ENCODE results near the gene CD244. TPM values are rescaled to one million over a fixed set of nuclear protein-coding genes. Genes with fewer than 3 reads are reported as not detected.

CD244 gene
- total RNA-seq, 1 experiment from 2014 or later = not detected

- no peak overlapping the region for H3K27ac ChIP-seq
- no peak overlapping the region for H2AFZ ChIP-seq
- ChIA-PET POLR2A (ENCODE audit: unreplicated experiment) (no interaction called here), CTCF (no interaction called here)
- H3K4me3 ChIP-seq = no peak overlapping the region
- no peaks in the 10 kb centered on the region for H3K79me2 ChIP-seq (ENCODE audit: low read depth)
- intact Hi-C loops (cut with micrococcal nuclease; ENCODE audit: unreplicated experiment) = no loop called here
- no peaks in the 10 kb centered on the region for H3K9me3 ChIP-seq (ENCODE audit: insufficient read depth, low read depth)
- H3K4me2 ChIP-seq = no peak overlapping the region
- H3K9me2 ChIP-seq (ENCODE audit: insufficient read depth) = no peaks in the 10 kb centered on the region
- H3K4me1 ChIP-seq (replicated peaks; ENCODE audit: insufficient read depth) = no peaks in the 10 kb centered on the region
- DNase-seq = no peak
- no TSS peak for BruUV-seq (replicated peaks)
- peaks cover 19% of the 10 kb centered on the region for H3K27me3 ChIP-seq (ENCODE audit: insufficient read depth, low read depth)
- no peaks in the 10 kb centered on the region for H3K36me3 ChIP-seq (ENCODE audit: low read depth)
- no peaks in the 10 kb centered on the region for H4K20me1 ChIP-seq (ENCODE audit: insufficient read depth)
- no peak for TF ChIP-seq EZH2 (IDR thresholded peaks at IDR 0.05; ENCODE audit: low read depth)
- TF ChIP-seq CTCF (conservative IDR thresholded peaks at IDR 0.05) = no peak
- H3F3A ChIP-seq (ENCODE audit: insufficient read depth, low read depth) = no peaks in the 10 kb centered on the region
Observed at GRCh38 chr1:160880216-160880615, 17.5 kb upstream of the CD244 start.

- H3K79me2 ChIP-seq (ENCODE audit: low read depth) = no peaks in the 10 kb centered on the region
- H3K4me1 ChIP-seq (replicated peaks; ENCODE audit: insufficient read depth) = no peaks in the 10 kb centered on the region
- no peaks in the 10 kb centered on the region for H4K20me1 ChIP-seq (ENCODE audit: insufficient read depth)
- peaks cover 19% of the 10 kb centered on the region for H3K27me3 ChIP-seq (ENCODE audit: insufficient read depth, low read depth)
- ChIA-PET POLR2A (ENCODE audit: unreplicated experiment) (no interaction called here), CTCF (no interaction called here)
- intact Hi-C loops (cut with micrococcal nuclease; ENCODE audit: unreplicated experiment) = no loop called here
- H3K36me3 ChIP-seq (ENCODE audit: low read depth) = no peaks in the 10 kb centered on the region
- H3K9me2 ChIP-seq (ENCODE audit: insufficient read depth) = no peaks in the 10 kb centered on the region
- no TSS peak for BruUV-seq (replicated peaks)
- H3K27ac ChIP-seq = no peak overlapping the region
- TF ChIP-seq EZH2 (IDR thresholded peaks at IDR 0.05; ENCODE audit: low read depth) (no peak), CTCF (conservative IDR thresholded peaks at IDR 0.05) (no peak)
- H3K4me2 ChIP-seq = no peak overlapping the region
- H3K9me3 ChIP-seq (ENCODE audit: insufficient read depth, low read depth) = no peaks in the 10 kb centered on the region
- no peak for DNase-seq
- H2AFZ ChIP-seq = no peak overlapping the region
- H3F3A ChIP-seq (ENCODE audit: insufficient read depth, low read depth) = no peaks in the 10 kb centered on the region
- no peak overlapping the region for H3K4me3 ChIP-seq
Observed at GRCh38 chr1:160879056-160879455, 16.4 kb upstream of the CD244 start.

DNA sequence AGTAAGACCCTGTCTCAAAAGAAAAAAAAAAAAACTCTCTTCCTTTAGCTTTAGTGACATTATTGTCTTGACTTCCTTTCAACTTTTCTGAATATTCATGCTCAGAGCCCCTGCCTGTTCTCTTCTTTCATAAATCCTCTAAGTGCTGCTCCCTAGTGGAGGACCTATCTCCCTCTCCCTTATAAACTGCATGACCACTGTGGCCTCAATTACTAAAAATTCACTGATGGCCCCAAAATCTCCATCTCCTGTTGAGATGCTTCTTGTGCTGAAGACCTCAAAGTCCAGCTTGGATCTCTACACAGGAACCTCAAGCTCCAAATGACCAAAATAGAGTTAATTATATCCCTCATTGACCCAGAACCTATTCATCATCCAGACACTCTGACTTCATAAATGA is 14.5 kb upstream of the CD244 start:
- H3K9me3 ChIP-seq (ENCODE audit: insufficient read depth, low read depth) = no peaks in the 10 kb centered on the region
- no peaks in the 10 kb centered on the region for H4K20me1 ChIP-seq (ENCODE audit: insufficient read depth)
- no peak for DNase-seq
- no TSS peak for BruUV-seq (replicated peaks)
- H3K4me2 ChIP-seq = no peak overlapping the region
- no peaks in the 10 kb centered on the region for H3K79me2 ChIP-seq (ENCODE audit: low read depth)
- ChIA-PET POLR2A (ENCODE audit: unreplicated experiment) (no interaction called here), CTCF (no interaction called here)
- TF ChIP-seq EZH2 (IDR thresholded peaks at IDR 0.05; ENCODE audit: low read depth) = no peak
- TF ChIP-seq CTCF (conservative IDR thresholded peaks at IDR 0.05) = no peak
- peaks cover 19% of the 10 kb centered on the region for H3K27me3 ChIP-seq (ENCODE audit: insufficient read depth, low read depth)
- intact Hi-C loops (cut with micrococcal nuclease; ENCODE audit: unreplicated experiment) = no loop called here
- no peaks in the 10 kb centered on the region for H3F3A ChIP-seq (ENCODE audit: insufficient read depth, low read depth)
- no peaks in the 10 kb centered on the region for H3K9me2 ChIP-seq (ENCODE audit: insufficient read depth)
- H2AFZ ChIP-seq = no peak overlapping the region
- H3K4me3 ChIP-seq = no peak overlapping the region
- no peak overlapping the region for H3K27ac ChIP-seq
- no peaks in the 10 kb centered on the region for H3K4me1 ChIP-seq (replicated peaks; ENCODE audit: insufficient read depth)
- H3K36me3 ChIP-seq (ENCODE audit: low read depth) = no peaks in the 10 kb centered on the region

Measured in PC-9 (cell line).